Activated CD4-positive, alpha-beta T cell treated with anti-CD3 and anti-CD28 coated beads, Interleukin-2, amount 10 ng/mL, durations not matched to agents 24 days and 14 days (primary cell): ENCODE data around the gene CST6. TPM values are rescaled to one million over a fixed set of nuclear protein-coding genes. Genes with fewer than 3 reads are reported as not detected.
A peak's percentile ranks its signal among the peaks of the same experiment; 100 is the strongest.

Experiments
- DNase-seq: peaks from one replicate; pipeline ENCODE4 v3.0.0; 2022
- H3K27ac Mint-ChIP-seq: one replicate; pipeline ENCODE4 v1.8.0; 2022; ENCODE audit warnings: mild to moderate bottlenecking, mixed read lengths
- H3K27me3 Mint-ChIP-seq: one replicate; pipeline ENCODE4 v1.8.0; 2022; ENCODE audit warnings: mixed read lengths
- H3K36me3 Mint-ChIP-seq: one replicate; pipeline ENCODE4 v1.8.0; 2022; ENCODE audit warnings: low read depth, mild to moderate bottlenecking, mixed read lengths
- H3K4me1 Mint-ChIP-seq: one replicate; pipeline ENCODE4 v1.8.0; 2021; ENCODE audit warnings: mixed read lengths
- H3K4me3 Mint-ChIP-seq: one replicate; pipeline ENCODE4 v1.8.0; 2022; ENCODE audit warnings: mild to moderate bottlenecking, moderate library complexity, mixed read lengths
- H3K9me3 Mint-ChIP-seq: one replicate; pipeline ENCODE4 v1.8.0; 2021; ENCODE audit warnings: mixed read lengths
- intact Hi-C: fragments of 100-400 bp; cut with micrococcal nuclease; formaldehyde crosslinking; loops from one replicate; pipeline ENCODE4 v1.15.1; 2023
- total RNA-seq: library from RNA; stranded (reverse); gene quantifications from 2 replicates; pipeline ENCODE4 v1.2.3, GENCODE V29; 2022

The CST6 gene
- total RNA-seq, 1 donor from 2014 or later = 1.5 TPM

GRCh38 chr11:66036334-66036710 is 24.5 kb downstream of the CST6 start:
- H3K4me3 Mint-ChIP-seq = no peak overlapping the region
- DNase-seq = no peak
- no peaks in the 10 kb centered on the region for H3K36me3 Mint-ChIP-seq
- H3K27ac Mint-ChIP-seq = no peak overlapping the region
- intact Hi-C loops = no loop called here
- H3K4me1 Mint-ChIP-seq = no peaks in the 10 kb centered on the region
- no peaks in the 10 kb centered on the region for H3K9me3 Mint-ChIP-seq
- peaks cover 10% of the 10 kb centered on the region for H3K27me3 Mint-ChIP-seq

GRCh38 chr11:66037327-66037726 is 25.5 kb downstream of the CST6 start:
- H3K4me1 Mint-ChIP-seq = no peaks in the 10 kb centered on the region
- peaks cover 10% of the 10 kb centered on the region for H3K27me3 Mint-ChIP-seq
- no peaks in the 10 kb centered on the region for H3K36me3 Mint-ChIP-seq
- intact Hi-C loops = no loop called here
- H3K27ac Mint-ChIP-seq = no peak overlapping the region
- no peak for DNase-seq
- H3K9me3 Mint-ChIP-seq = no peaks in the 10 kb centered on the region
- no peak overlapping the region for H3K4me3 Mint-ChIP-seq

GRCh38 chr11:66039765-66040164 is 28.0 kb downstream of the CST6 start:
- H3K9me3 Mint-ChIP-seq = no peaks in the 10 kb centered on the region
- H3K27me3 Mint-ChIP-seq = peaks cover 7% of the 10 kb centered on the region
- peaks cover 3% of the 10 kb centered on the region for H3K4me1 Mint-ChIP-seq
- no peak overlapping the region for H3K4me3 Mint-ChIP-seq
- intact Hi-C loops = no loop called here
- H3K36me3 Mint-ChIP-seq = no peaks in the 10 kb centered on the region
- DNase-seq = no peak
- no peak overlapping the region for H3K27ac Mint-ChIP-seq

- Mint-ChIP-seq H3K36me3 (no peaks in the 10 kb centered on the region), H3K9me3 (no peaks in the 10 kb centered on the region), H3K27me3 (peaks cover 7% of the 10 kb centered on the region), H3K4me1 (peaks cover 10% of the 10 kb centered on the region), H3K4me3 (no peak overlapping the region), H3K27ac (no peak overlapping the region)
- intact Hi-C loops = no loop called here
- no peak for DNase-seq
These were observed 30.6 kb downstream of the CST6 start for GRCh38 chr11:66042227-66042995.

- no peaks in the 10 kb centered on the region for H3K9me3 Mint-ChIP-seq
- no peak overlapping the region for H3K27ac Mint-ChIP-seq
- H3K4me3 Mint-ChIP-seq = no peak overlapping the region
- DNase-seq = no peak
- H3K4me1 Mint-ChIP-seq = peaks cover 10% of the 10 kb centered on the region
- H3K27me3 Mint-ChIP-seq = peaks cover 11% of the 10 kb centered on the region
- intact Hi-C loops = no loop called here
- H3K36me3 Mint-ChIP-seq = no peaks in the 10 kb centered on the region
These were observed 31.4 kb downstream of the CST6 start for GRCh38 chr11:66042996-66043906.

GRCh38 chr11:66044757-66045156 is 32.9 kb downstream of the CST6 start:
- intact Hi-C loops = no loop called here
- peak overlapping the region; percentile 35 for H3K27ac Mint-ChIP-seq
- peak overlapping the region; percentile 27 for H3K4me3 Mint-ChIP-seq
- H3K9me3 Mint-ChIP-seq = no peaks in the 10 kb centered on the region
- no peaks in the 10 kb centered on the region for H3K36me3 Mint-ChIP-seq
- peaks cover 14% of the 10 kb centered on the region for H3K4me1 Mint-ChIP-seq
- DNase-seq = no peak
- H3K27me3 Mint-ChIP-seq = peaks cover 13% of the 10 kb centered on the region

- Mint-ChIP-seq H3K9me3 (no peaks in the 10 kb centered on the region), H3K4me3 (peak overlapping the region; percentile 27), H3K27me3 (peaks cover 11% of the 10 kb centered on the region), H3K36me3 (no peaks in the 10 kb centered on the region), H3K27ac (peak overlapping the region; percentile 35), H3K4me1 (peaks cover 14% of the 10 kb centered on the region)
- DNase-seq = peak; percentile 96
- intact Hi-C loops = no loop called here
These were observed 33.4 kb downstream of the CST6 start for GRCh38 chr11:66045177-66045639.

- DNase-seq = no peak
- intact Hi-C loops = no loop called here
- Mint-ChIP-seq H3K9me3 (no peaks in the 10 kb centered on the region), H3K36me3 (no peaks in the 10 kb centered on the region), H3K27ac (no peak overlapping the region), H3K27me3 (peaks cover 7% of the 10 kb centered on the region), H3K4me3 (no peak overlapping the region), H3K4me1 (peaks cover 24% of the 10 kb centered on the region)
These were observed 35.1 kb downstream of the CST6 start for GRCh38 chr11:66046901-66047300.

- Mint-ChIP-seq H3K4me1 (peaks cover 24% of the 10 kb centered on the region), H3K9me3 (no peaks in the 10 kb centered on the region), H3K4me3 (no peak overlapping the region), H3K36me3 (peaks cover 6% of the 10 kb centered on the region), H3K27me3 (peaks cover 7% of the 10 kb centered on the region), H3K27ac (no peak overlapping the region)
- no peak for DNase-seq
- intact Hi-C loops = no loop called here
These were observed 35.9 kb downstream of the CST6 start for GRCh38 chr11:66047541-66048365.

- intact Hi-C loops = no loop called here
- no peaks in the 10 kb centered on the region for H3K9me3 Mint-ChIP-seq
- no peak within 1 kb of the TSS for H3K4me3 Mint-ChIP-seq
- H3K36me3 Mint-ChIP-seq = peaks cover 11% of the 10 kb centered on the region
- DNase-seq = no peak
- H3K27me3 Mint-ChIP-seq = peaks cover 7% of the 10 kb centered on the region
- H3K4me1 Mint-ChIP-seq = peaks cover 27% of the 10 kb centered on the region
- H3K27ac Mint-ChIP-seq = no peak within 1 kb of the TSS
These were observed 36.9 kb downstream of the CST6 start, which contains the start of gene GAL3ST3 for GRCh38 chr11:66048547-66049323. GAL3ST3 (minus strand) TSS chr11:66049161; CDS start chr11:66045415, 3,746 bp downstream.

- no peak for DNase-seq
- Mint-ChIP-seq H3K36me3 (peaks cover 23% of the 10 kb centered on the region), H3K27me3 (peaks cover 7% of the 10 kb centered on the region), H3K9me3 (no peaks in the 10 kb centered on the region), H3K4me3 (peak overlapping the region; percentile 88), H3K4me1 (peaks cover 22% of the 10 kb centered on the region), H3K27ac (peak overlapping the region; percentile 93)
- intact Hi-C loops = no loop called here
These were observed 38.9 kb downstream of the CST6 start for GRCh38 chr11:66050581-66051231.

- intact Hi-C loops = no loop called here
- Mint-ChIP-seq H3K27me3 (peaks cover 7% of the 10 kb centered on the region), H3K27ac (peak overlapping the region; percentile 93), H3K4me3 (peak overlapping the region; percentile 88), H3K4me1 (peaks cover 21% of the 10 kb centered on the region), H3K36me3 (peaks cover 27% of the 10 kb centered on the region), H3K9me3 (no peaks in the 10 kb centered on the region)
- DNase-seq = no peak
These were observed 39.6 kb downstream of the CST6 start for GRCh38 chr11:66051371-66051765.
